NCI-H446 (cell line): Measurements from ENCODE around the gene ARHGAP24.

Experiments used
- DNase-seq, 2 experiments: peaks; one replicate each; lab custom pipeline; 2025; lab: John Stamatoyannopoulos, UW

ARHGAP24 gene

DNA sequence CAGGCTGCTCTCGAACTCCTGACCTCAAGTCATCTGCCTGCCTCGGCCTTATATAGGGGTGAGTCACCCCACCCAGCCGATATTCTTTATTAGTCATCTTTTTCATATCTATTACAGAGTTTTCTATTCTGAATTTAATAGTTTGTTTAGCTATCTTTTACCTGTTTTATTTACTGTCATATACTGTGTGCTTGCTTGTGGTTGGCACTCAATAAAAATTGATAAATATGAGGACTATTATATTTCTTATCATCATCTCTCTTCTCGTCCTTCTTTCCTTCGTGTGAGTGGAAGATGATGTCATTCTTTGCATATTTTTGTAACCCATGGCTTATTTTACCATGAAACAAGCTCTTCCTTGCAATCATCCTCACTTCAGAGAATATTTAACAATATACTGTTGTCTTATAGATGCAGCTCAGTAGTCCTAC is 265.5 kb downstream of the ARHGAP24 start:
- DNase-seq = no peak

DNA sequence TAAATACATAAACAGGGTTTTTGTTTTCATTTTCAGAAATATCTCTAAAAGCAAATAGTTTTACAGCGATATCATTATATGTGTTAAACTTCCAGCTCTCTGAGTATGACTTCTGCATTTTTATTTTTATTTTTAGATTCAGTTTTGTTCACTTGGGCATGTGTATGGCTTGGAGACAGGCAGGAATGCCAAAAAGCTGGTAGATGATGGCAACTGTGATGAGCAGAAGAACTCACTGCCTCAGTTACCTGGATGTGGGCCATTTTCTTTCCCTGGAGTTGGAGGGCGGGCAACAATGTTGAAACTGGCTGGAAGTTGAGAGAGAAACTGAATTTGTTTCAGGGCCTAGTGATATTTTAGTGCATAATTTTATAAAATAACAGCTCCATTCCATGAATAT is 266.4 kb downstream of the ARHGAP24 start:
- peak; percentile 43 to 82 for DNase-seq

DNA sequence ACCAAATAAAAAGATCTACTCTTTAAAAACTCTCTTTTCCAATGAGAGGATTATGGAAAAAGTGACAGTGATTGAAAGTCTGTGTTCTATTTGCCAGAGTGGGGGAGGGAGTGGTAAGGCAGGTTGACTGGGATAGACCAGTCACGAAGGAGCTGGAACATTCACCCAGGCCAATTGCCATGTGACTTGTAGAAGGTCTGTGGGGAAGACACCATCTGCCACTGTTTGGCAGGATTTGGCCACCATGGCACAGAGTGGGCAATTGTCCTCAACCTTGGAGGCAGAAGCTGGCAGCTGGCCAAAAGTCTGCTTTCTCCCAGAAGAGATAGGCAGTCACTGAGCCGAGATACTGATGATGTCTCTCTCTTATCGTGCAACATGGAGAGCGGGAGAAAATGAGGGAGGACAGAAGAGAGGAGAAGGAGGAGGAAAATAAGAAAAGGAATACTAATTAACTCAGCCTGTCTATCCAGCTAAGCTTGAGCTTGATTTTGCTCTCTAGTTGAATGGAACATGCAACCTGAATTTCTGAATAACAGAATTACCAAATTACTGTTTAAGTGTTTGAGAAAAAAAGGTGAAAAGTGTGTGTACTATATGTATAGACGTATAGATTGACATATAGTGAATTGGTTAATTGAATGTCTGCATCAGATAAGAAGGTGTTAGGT is 267.1 kb downstream of the ARHGAP24 start:
- DNase-seq = peak; percentile 97 to 99

GRCh38 chr4:85744950-85745349 is 270.0 kb downstream of the ARHGAP24 start:
- peak in 1 of 2 experiments; percentile 11 for DNase-seq

GRCh38 chr4:85745939-85746338 is 271.0 kb downstream of the ARHGAP24 start:
- no peak for DNase-seq

- DNase-seq = peak; percentile 51 to 89
Observed at GRCh38 chr4:85747882-85748491, 273.0 kb downstream of the ARHGAP24 start.

- no peak for DNase-seq
Observed at GRCh38 chr4:85748654-85749053, 273.7 kb downstream of the ARHGAP24 start.

GRCh38 chr4:85751866-85752265 is 276.9 kb downstream of the ARHGAP24 start:
- no peak for DNase-seq

- DNase-seq = no peak
Observed at GRCh38 chr4:85755285-85755684, 280.3 kb downstream of the ARHGAP24 start.

DNA sequence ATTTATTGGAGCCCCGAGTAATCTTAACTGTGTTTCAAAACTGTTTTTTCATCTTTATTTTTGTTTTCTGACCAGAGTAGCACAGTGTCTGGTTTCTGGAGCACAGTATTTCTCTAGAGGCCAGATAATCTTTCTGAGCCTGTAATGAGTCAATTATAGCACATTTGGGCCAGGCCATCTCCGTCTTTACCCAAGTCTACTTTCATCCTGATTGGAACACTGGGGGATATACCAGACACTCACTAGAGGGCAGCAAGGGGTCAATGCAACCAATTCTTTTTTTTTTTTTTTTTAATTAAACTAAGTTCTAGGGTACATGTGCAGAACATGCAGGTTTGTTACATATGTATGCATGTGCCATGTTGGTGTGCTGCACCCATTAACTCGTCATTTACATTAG is 282.0 kb downstream of the ARHGAP24 start:
- DNase-seq = peak in 1 of 2 experiments; percentile 18

DNA sequence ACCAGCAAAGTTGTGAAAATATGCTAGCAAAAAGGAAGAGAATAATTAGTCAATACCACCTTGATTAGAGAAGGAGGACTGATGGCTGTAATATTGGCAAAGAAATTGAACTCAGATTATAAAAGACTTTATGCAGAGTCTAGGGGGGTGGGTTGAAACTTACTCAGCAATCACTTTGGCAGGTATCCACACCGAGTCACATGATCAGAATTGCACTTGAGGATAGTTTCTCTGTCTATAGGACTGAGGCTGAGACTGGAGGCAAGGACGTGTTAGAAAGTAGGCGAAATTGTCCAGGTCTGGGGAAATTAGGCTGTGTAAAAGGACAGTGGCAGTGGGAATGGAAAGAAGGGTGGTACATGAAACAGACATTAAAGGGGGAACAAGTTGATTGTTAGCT is 284.4 kb downstream of the ARHGAP24 start:
- DNase-seq = no peak

- peak; percentile 37 to 79 for DNase-seq
Observed at GRCh38 chr4:85760511-85760910, 285.6 kb downstream of the ARHGAP24 start.

GRCh38 chr4:85761803-85762528 is 287.0 kb downstream of the ARHGAP24 start:
- peak in 1 of 2 experiments; percentile 7 for DNase-seq

DNA sequence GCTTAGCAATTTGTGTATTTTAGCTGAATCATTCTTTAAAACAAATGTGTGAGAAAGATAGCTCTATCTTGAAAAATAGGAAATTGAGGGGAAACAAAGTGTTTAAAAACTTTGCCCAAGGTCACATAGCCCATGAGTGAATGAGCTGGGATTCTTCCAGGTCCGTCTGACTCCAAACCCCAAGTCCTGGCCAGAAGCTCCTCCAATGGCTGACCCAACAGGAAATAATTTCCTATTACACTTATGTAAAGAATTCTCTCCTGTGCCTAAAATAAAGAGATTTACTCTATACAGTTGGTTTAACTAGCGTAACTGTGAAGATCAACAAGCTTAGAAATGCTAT is 287.6 kb downstream of the ARHGAP24 start:
- no peak for DNase-seq

- no peak for DNase-seq
Observed at GRCh38 chr4:85763202-85763601, 288.3 kb downstream of the ARHGAP24 start.

DNA sequence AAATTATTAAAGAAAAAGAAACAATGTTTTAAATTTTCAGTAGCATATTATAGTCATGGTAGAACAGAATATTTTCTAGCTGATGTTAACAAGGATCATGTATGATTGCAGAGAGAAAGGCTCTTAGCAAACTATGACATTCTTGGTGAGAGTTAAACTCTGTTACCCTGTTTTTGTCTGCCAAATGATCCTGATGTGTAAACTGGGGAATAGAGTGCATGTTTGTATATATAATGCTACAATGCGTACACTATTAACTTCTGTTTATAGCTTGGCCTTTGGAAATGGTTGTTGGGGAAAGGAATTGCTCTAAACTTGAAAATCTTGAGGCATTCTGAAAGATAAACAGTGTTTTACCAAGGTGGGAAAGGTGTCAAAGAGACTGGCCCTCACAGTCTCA is 292.7 kb downstream of the ARHGAP24 start:
- DNase-seq = no peak

- DNase-seq = no peak
Observed at GRCh38 chr4:85769009-85769408, 294.1 kb downstream of the ARHGAP24 start.

GRCh38 chr4:85772470-85772869 is 297.5 kb downstream of the ARHGAP24 start:
- no peak for DNase-seq

- DNase-seq = no peak
Observed at GRCh38 chr4:85773372-85773771, 298.4 kb downstream of the ARHGAP24 start.

GRCh38 chr4:85774000-85774399 is 299.1 kb downstream of the ARHGAP24 start:
- no peak for DNase-seq

- no peak for DNase-seq
Observed at GRCh38 chr4:85774489-85774888, 299.5 kb downstream of the ARHGAP24 start.

- no peak for DNase-seq
Observed at GRCh38 chr4:85776096-85776495, 301.1 kb downstream of the ARHGAP24 start.

GRCh38 chr4:85776579-85776978 is 301.6 kb downstream of the ARHGAP24 start:
- DNase-seq = no peak
